H1 (cell line): ENCODE results near the gene IL22RA2. TPM values are rescaled to one million over a fixed set of nuclear protein-coding genes. Genes with fewer than 3 reads are reported as not detected.
A peak's percentile ranks its signal among the peaks of the same experiment; 100 is the strongest.

Experiments used
- CTCF ChIA-PET: fragments of 300-600 bp; sonication (Branson Sonifier 250); formaldehyde crosslinking; loops from one replicate; lab custom pipeline; 2021; ENCODE audit not compliant: partially characterized antibody; lab: Charles Lee
- POLR2A ChIA-PET: fragments of 300-600 bp; sonication (Branson Sonifier 250); formaldehyde crosslinking; loops from one replicate; lab custom pipeline; 2021; ENCODE audit warnings: inconsistent platforms; ENCODE audit not compliant: partially characterized antibody; lab: Charles Lee
- DNase-seq, 2 experiments: peaks; one replicate each; pipeline versions ENCODE4 v3.0.0 to v3.0.0-alpha.2; 2010 to 2022; ENCODE audit warnings: low spot score in 2 of 2, low read depth in 1 of 2, mixed read lengths in 1 of 2
- FAIRE-seq: peaks from 2 replicates; lab custom pipeline; 2011; peaks lifted over from hg19 to GRCh38; lab: Jason Lieb, UNC
- H2AFZ ChIP-seq: 2 replicates; pipeline ENCODE4 v1.8.1; 2012; ENCODE audit warnings: low read length, inconsistent platforms
- H2AK5ac ChIP-seq: 2 replicates; pipeline ENCODE4 v1.6.1; 2013; ENCODE audit warnings: low read depth, low read length
- H2BK120ac ChIP-seq: replicated peaks from 2 replicates; pipeline ENCODE3; 2013; ENCODE audit warnings: low read depth, low read length, inconsistent platforms
- H2BK12ac ChIP-seq: 2 replicates; pipeline ENCODE4 v1.6.1; 2013; ENCODE audit warnings: low read depth, low read length
- H2BK15ac ChIP-seq: 2 replicates; pipeline ENCODE4 v1.6.1; 2013; ENCODE audit warnings: low read length
- H2BK20ac ChIP-seq: 2 replicates; pipeline ENCODE4 v1.6.1; 2013; ENCODE audit warnings: low read length
- H2BK5ac ChIP-seq: 2 replicates; pipeline ENCODE4 v1.6.1; 2013; ENCODE audit warnings: low read depth, low read length
- H3K14ac ChIP-seq: 2 replicates; pipeline ENCODE4 v1.6.1; 2013; ENCODE audit warnings: inconsistent platforms; ENCODE audit not compliant: insufficient read length
- H3K18ac ChIP-seq: 2 replicates; pipeline ENCODE4 v1.6.1; 2013; ENCODE audit warnings: low read length; ENCODE audit errors: extremely low read depth
- H3K23ac ChIP-seq: 2 replicates; pipeline ENCODE4 v1.6.1; 2013; ENCODE audit warnings: inconsistent platforms; ENCODE audit not compliant: insufficient read length
- H3K23me2 ChIP-seq: 2 replicates; pipeline ENCODE4 v1.6.1; 2013; ENCODE audit warnings: low read depth, low read length
- H3K27ac ChIP-seq: 2 replicates; pipeline ENCODE4 v1.6.1; 2011; ENCODE audit warnings: low read depth, low read length, inconsistent platforms
- H3K27me3 ChIP-seq, 4 experiments: replicated peaks in 1 of 4; 1 replicate in 1 of 4; 2 replicates in 3 of 4; pipeline versions ENCODE4 v1.6.1 to v1.8.1; 2011 to 2013; ENCODE audit warnings: low read length in 3 of 4, mild to moderate bottlenecking in 3 of 4, inconsistent platforms in 2 of 4, mixed read lengths in 2 of 4, moderate library complexity in 1 of 4; ENCODE audit not compliant: control insufficient read depth in 3 of 4, insufficient read depth in 3 of 4; ENCODE audit errors: extremely low read depth in 1 of 4
- H3K36me3 ChIP-seq, 4 experiments: 2 replicates each; pipeline versions ENCODE4 v1.6.1 to v1.8.1; 2011 to 2013; ENCODE audit warnings: mild to moderate bottlenecking in 4 of 4, low read length in 3 of 4, moderate library complexity in 2 of 4, control low read depth in 1 of 4, inconsistent platforms in 1 of 4; ENCODE audit not compliant: insufficient read depth in 4 of 4, control insufficient read depth in 2 of 4
- H3K4ac ChIP-seq: replicated peaks from 2 replicates; pipeline ENCODE3; 2013; ENCODE audit warnings: low read length, low read depth, mixed read lengths, inconsistent platforms; ENCODE audit not compliant: insufficient read length
- H3K4me1 ChIP-seq, 4 experiments: replicated peaks in 1 of 4; 1 replicate in 1 of 4; 2 replicates in 3 of 4; pipeline versions ENCODE4 v1.6.1 to v1.8.1; 2011 to 2013; ENCODE audit warnings: low read length in 3 of 4, inconsistent platforms in 2 of 4, mixed read lengths in 1 of 4; ENCODE audit not compliant: insufficient read depth in 4 of 4, control insufficient read depth in 3 of 4
- H3K4me2 ChIP-seq, 2 experiments: 2 replicates each; pipeline versions ENCODE4 v1.6.1 to v1.8.1; 2011 to 2013; ENCODE audit warnings: low read depth in 2 of 2, low read length in 2 of 2, control low read depth in 1 of 2, inconsistent platforms in 1 of 2, mild to moderate bottlenecking in 1 of 2; ENCODE audit not compliant: insufficient read depth in 1 of 2
- H3K4me3 ChIP-seq, 4 experiments: fragments of 200-600, 300-600 bp in 1 of 4; sonication (generic), shearing (Covaris generic), sonication (Bioruptor Twin) in 1 of 4; 2 replicates each; pipeline versions ENCODE4 v1.5.1 to v1.8.1; 2011 to 2016; ENCODE audit warnings: low read length in 4 of 4, low read depth in 3 of 4, control low read depth in 2 of 4, inconsistent platforms in 2 of 4, mild to moderate bottlenecking in 2 of 4, mixed read lengths in 1 of 4, moderate library complexity in 1 of 4; ENCODE audit not compliant: insufficient read depth in 2 of 4; ENCODE audit errors: extremely low read depth in 1 of 4
- H3K56ac ChIP-seq: replicated peaks from 2 replicates; pipeline ENCODE3; 2013; ENCODE audit warnings: low read depth, mild to moderate bottlenecking, mixed read lengths, low read length, inconsistent platforms; ENCODE audit not compliant: insufficient read length
- H3K79me1 ChIP-seq: 2 replicates; pipeline ENCODE4 v1.6.1; 2013; ENCODE audit warnings: low read depth, low read length, control low read depth
- H3K79me2 ChIP-seq, 2 experiments: 2 replicates each; pipeline versions ENCODE4 v1.6.1 to v1.8.1; 2012 to 2013; ENCODE audit warnings: low read length in 2 of 2, mild to moderate bottlenecking in 2 of 2, inconsistent platforms in 1 of 2; ENCODE audit not compliant: insufficient read depth in 2 of 2, control insufficient read depth in 1 of 2
- H3K9ac ChIP-seq, 4 experiments: replicated peaks in 1 of 4; 1 replicate in 1 of 4; 2 replicates in 3 of 4; pipeline versions ENCODE4 v1.6.1 to v1.8.1; 2011 to 2013; ENCODE audit warnings: low read depth in 3 of 4, low read length in 3 of 4, control low read depth in 2 of 4, mild to moderate bottlenecking in 2 of 4, moderate library complexity in 2 of 4, inconsistent platforms in 1 of 4; ENCODE audit errors: extremely low read depth in 1 of 4
- H3K9me3 ChIP-seq, 2 experiments: 2 replicates each; pipeline versions ENCODE4 v1.6.1 to v1.8.1; 2012 to 2013; ENCODE audit warnings: mild to moderate bottlenecking in 2 of 2, moderate library complexity in 2 of 2, control low read depth in 1 of 2, inconsistent platforms in 1 of 2, low read depth in 1 of 2, low read length in 1 of 2, mixed read lengths in 1 of 2; ENCODE audit not compliant: insufficient read depth in 2 of 2
- H4K20me1 ChIP-seq, 2 experiments: replicated peaks in 1 of 2; 2 replicates each; pipeline versions ENCODE3 to v1.8.1; 2011 to 2013; ENCODE audit warnings: inconsistent platforms in 2 of 2, low read length in 2 of 2, mild to moderate bottlenecking in 1 of 2; ENCODE audit not compliant: insufficient read depth in 2 of 2, control insufficient read depth in 1 of 2
- H4K5ac ChIP-seq: 2 replicates; pipeline ENCODE4 v1.6.1; 2013; ENCODE audit warnings: low read length, low read depth, mixed read lengths, inconsistent platforms; ENCODE audit not compliant: insufficient read length
- H4K8ac ChIP-seq: 2 replicates; pipeline ENCODE4 v1.8.0; 2013; ENCODE audit warnings: mild to moderate bottlenecking, moderate library complexity, low read length, inconsistent platforms; ENCODE audit not compliant: insufficient read depth; ENCODE audit errors: extremely low read depth
- H4K91ac ChIP-seq: replicated peaks from 2 replicates; pipeline ENCODE3; 2013; ENCODE audit warnings: low read length, mixed read lengths, inconsistent platforms; ENCODE audit not compliant: insufficient read length
- CEBPB ChIP-seq: IDR thresholded peaks from 2 replicates; pipeline ENCODE4 v1.6.1; 2012; ENCODE audit warnings: low read depth, low read length
- CHD1 ChIP-seq: IDR thresholded peaks from 2 replicates; pipeline ENCODE4 v1.6.1; 2012; ENCODE audit warnings: low read depth, low read length, improper control_type of control experiment
- CREB1 ChIP-seq: IDR thresholded peaks from 2 replicates; pipeline ENCODE4 v1.6.1; 2012; ENCODE audit warnings: inconsistent platforms
- EP300 ChIP-seq, 2 experiments: IDR thresholded peaks; 1 replicate in 1 of 2; 2 replicates in 1 of 2; pipeline ENCODE4 v1.6.1; 2011 to 2012; ENCODE audit warnings: low read depth in 2 of 2, low read length in 2 of 2, mild to moderate bottlenecking in 2 of 2, borderline replicate concordance in 1 of 2, inconsistent platforms in 1 of 2, moderate library complexity in 1 of 2
- EZH2 ChIP-seq: fragments of 200-600 bp; sonication (generic); IDR thresholded peaks from 2 replicates; pipeline ENCODE4 v1.7.1; 2012; ENCODE audit warnings: low read depth, mild to moderate bottlenecking, moderate library complexity, low read length, inconsistent platforms; ENCODE audit not compliant: severe bottlenecking
- GABPA ChIP-seq: IDR thresholded peaks from 2 replicates; pipeline ENCODE4 v1.6.1; 2011; ENCODE audit warnings: mild to moderate bottlenecking, low read length, moderate library complexity, borderline replicate concordance; ENCODE audit not compliant: insufficient read depth
- GTF2F1 ChIP-seq: IDR thresholded peaks from 2 replicates; pipeline ENCODE4 v1.6.1; 2012; ENCODE audit warnings: low read depth, low read length, improper control_type of control experiment, borderline replicate concordance
- JUN ChIP-seq: IDR thresholded peaks from 2 replicates; pipeline ENCODE4 v1.6.1; 2011; ENCODE audit warnings: low read depth, mild to moderate bottlenecking, improper control_type of control experiment, low read length
- JUND ChIP-seq: IDR thresholded peaks from 2 replicates; pipeline ENCODE4 v1.6.1; 2011; ENCODE audit warnings: mild to moderate bottlenecking, improper control_type of control experiment, low read length
- SIX5 ChIP-seq: IDR thresholded peaks from 2 replicates; pipeline ENCODE4 v1.6.1; 2011; ENCODE audit warnings: mild to moderate bottlenecking, low read depth, low read length
- SP2 ChIP-seq: IDR thresholded peaks from 2 replicates; pipeline ENCODE4 v1.6.1; 2012; ENCODE audit warnings: mild to moderate bottlenecking, low read length, inconsistent platforms
- SP4 ChIP-seq: IDR thresholded peaks from 2 replicates; pipeline ENCODE4 v1.6.1; 2012; ENCODE audit warnings: low read length, inconsistent platforms
- TBP ChIP-seq: IDR thresholded peaks from 2 replicates; pipeline ENCODE4 v1.6.1; 2011; ENCODE audit warnings: low read depth, low read length, improper control_type of control experiment
- WGBS, 2 experiments: shearing (Covaris generic) in 1 of 2; methylation state at CpG; one replicate each; pipeline versions ENCODE4 v1.1.6 to v1.1.7; 2013 to 2015; ENCODE audit warnings: low lambda C conversion rate in 2 of 2, mixed read lengths in 2 of 2, inconsistent platforms in 1 of 2, low coverage in 1 of 2, missing lambda C conversion rate in 1 of 2; ENCODE audit not compliant: insufficient replicate concordance in 2 of 2, insufficient coverage in 1 of 2, insufficient read length in 1 of 2; ENCODE audit errors: extremely low coverage in 1 of 2, missing lambda C conversion rate in 1 of 2; 5-methylcytosine and 5-hydroxymethylcytosine counted together
- polyA plus RNA-seq, 7 experiments: library from polyadenylated mRNA; depleted of rRNA in 3 of 7; stranded (reverse) in 5 of 7; unstranded in 2 of 7; fragments of >200 nt in 5 of 7; fragments of 200-250 nt in 2 of 7; gene quantifications; 1 replicate in 5 of 7; 2 replicates in 1 of 7; 4 replicates in 1 of 7; pipeline versions ENCODE4 v1.2.1 to v1.2.3, GENCODE V29; 2011 to 2013; ENCODE audit warnings: missing spikeins in 2 of 7, mixed read lengths in 2 of 7
- total RNA-seq: library from RNA; stranded (reverse); fragmentation: NEBNext Ultra II Directional; extraction: Animal tissue kit (Norgen Biotek cat#: 25700); gene quantifications from 2 replicates; pipeline ENCODE4 v1.2.1, GENCODE V29; 2021

The IL22RA2 gene
- total and polyA plus RNA-seq, 2 of the 8 experiments (the other 6 are each of a cell fraction or from before 2014, with no cell fraction given): not detected

GRCh38 chr6:137218917-137219663 lies 45.6 kb upstream of the IL22RA2 start, which contains the start of gene IFNGR1:
TSS of gene IFNGR1 (minus strand) at chr6:137219385. CDS start at chr6:137219327, 58 bp downstream.
- peak within 1 kb of the TSS; percentile 19 for H3K4ac ChIP-seq
- H3K9ac ChIP-seq: peak within 1 kb of the TSS; percentile 80 to 92 (median 82)
- FAIRE-seq (no peak), DNase-seq (peak; percentile 70 to 97)
- H2AFZ ChIP-seq: peak within 1 kb of the TSS; percentile 94
- ChIA-PET CTCF (interaction anchor here (1.3 kb wide), 1 partner anchor 371 kb away, joined by 3 read pairs; no protein-coding TSS in a partner anchor), POLR2A (no interaction called here)
- peak within 1 kb of the TSS; percentile 81 to 91 (median 87) for H3K4me3 ChIP-seq
- H3K14ac ChIP-seq: no peak within 1 kb of the TSS
- H3K27me3 ChIP-seq: no peaks in the 10 kb centered on the region
- no peak within 1 kb of the TSS for H2BK15ac ChIP-seq
- H3K56ac ChIP-seq: peak within 1 kb of the TSS; percentile 34
- H3K27ac ChIP-seq: peak within 1 kb of the TSS; percentile 80; the same call in 1 of the 2 replicates
- no peak within 1 kb of the TSS; the same call in 1 of the 2 replicates for H2BK12ac ChIP-seq
- no peak within 1 kb of the TSS for H3K23ac ChIP-seq
- H2AK5ac ChIP-seq: no peak within 1 kb of the TSS
- peak within 1 kb of the TSS; percentile 97 for H4K5ac ChIP-seq
- H3K9me3 ChIP-seq: no peaks in the 10 kb centered on the region
- peaks cover 5 to 9% (median 7%) of the 10 kb centered on the region in 4 experiments; a peak in 6 of 7 replicates for H3K4me1 ChIP-seq
- H4K8ac ChIP-seq: peak within 1 kb of the TSS; percentile 92; the same call in 1 of the 2 replicates
- H2BK5ac ChIP-seq: peak within 1 kb of the TSS; percentile 95
- 5% methylated on average over 34 of the region's 64 CpGs; no CpG with 5 or more reads in 1 of the 2 experiments for WGBS, 2 experiments
- H3K79me1 ChIP-seq: peaks cover 14% of the 10 kb centered on the region
- H4K20me1 ChIP-seq: peaks cover 2 to 7% of the 10 kb centered on the region in 2 experiments
- peak within 1 kb of the TSS; percentile 94 for H3K18ac ChIP-seq
- 0 out of 2 replicates have a peak within 1 kb of the TSS, but pooled peaks have one; percentile 34 for H2BK20ac ChIP-seq
- H3K23me2 ChIP-seq: 0 out of 2 replicates have a peak, but pooled peaks cover 3% of the 10 kb centered on the region
- H4K91ac ChIP-seq: no peak within 1 kb of the TSS
- H3K4me2 ChIP-seq: peak within 1 kb of the TSS; percentile 83 to 99
- H3K79me2 ChIP-seq: peaks cover 16 to 48% of the 10 kb centered on the region in 2 experiments
- H3K36me3 ChIP-seq: no peaks in the 10 kb centered on the region
- H2BK120ac ChIP-seq: no peak within 1 kb of the TSS
- TF ChIP-seq TBP (0 out of 2 replicates have a peak, but pooled peaks have one; percentile 44), GTF2F1 (no peak), JUND (peak; percentile 49; the same call in 1 of the 2 replicates), CREB1 (peak; percentile 90), SIX5 (no peak), JUN (no peak), EP300 (IDR thresholded peaks at IDR 0.05; ENCODE audit: borderline replicate concordance in 1 of 2, low read depth in 2 of 2, low read length in 2 of 2) (no peak), EZH2 (no peak), SP4 (no peak), CEBPB (no peak), SP2 (no peak), GABPA (no peak), CHD1 (no peak)
